Stimulated activated CD8-positive, alpha-beta memory T cell treated with anti-CD3 and anti-CD28 coated beads, Interleukin-12 subunit alpha, Interleukin-12 subunit beta, amount 100 ng/mL, for 4 hours (primary cell): Measurements from ENCODE around the gene PROKR2.

Experiments used
- DNase-seq: peaks from one replicate; pipeline ENCODE4 v3.0.0-alpha.2; 2020; ENCODE audit warnings: low read depth

The PROKR2 gene

DNA sequence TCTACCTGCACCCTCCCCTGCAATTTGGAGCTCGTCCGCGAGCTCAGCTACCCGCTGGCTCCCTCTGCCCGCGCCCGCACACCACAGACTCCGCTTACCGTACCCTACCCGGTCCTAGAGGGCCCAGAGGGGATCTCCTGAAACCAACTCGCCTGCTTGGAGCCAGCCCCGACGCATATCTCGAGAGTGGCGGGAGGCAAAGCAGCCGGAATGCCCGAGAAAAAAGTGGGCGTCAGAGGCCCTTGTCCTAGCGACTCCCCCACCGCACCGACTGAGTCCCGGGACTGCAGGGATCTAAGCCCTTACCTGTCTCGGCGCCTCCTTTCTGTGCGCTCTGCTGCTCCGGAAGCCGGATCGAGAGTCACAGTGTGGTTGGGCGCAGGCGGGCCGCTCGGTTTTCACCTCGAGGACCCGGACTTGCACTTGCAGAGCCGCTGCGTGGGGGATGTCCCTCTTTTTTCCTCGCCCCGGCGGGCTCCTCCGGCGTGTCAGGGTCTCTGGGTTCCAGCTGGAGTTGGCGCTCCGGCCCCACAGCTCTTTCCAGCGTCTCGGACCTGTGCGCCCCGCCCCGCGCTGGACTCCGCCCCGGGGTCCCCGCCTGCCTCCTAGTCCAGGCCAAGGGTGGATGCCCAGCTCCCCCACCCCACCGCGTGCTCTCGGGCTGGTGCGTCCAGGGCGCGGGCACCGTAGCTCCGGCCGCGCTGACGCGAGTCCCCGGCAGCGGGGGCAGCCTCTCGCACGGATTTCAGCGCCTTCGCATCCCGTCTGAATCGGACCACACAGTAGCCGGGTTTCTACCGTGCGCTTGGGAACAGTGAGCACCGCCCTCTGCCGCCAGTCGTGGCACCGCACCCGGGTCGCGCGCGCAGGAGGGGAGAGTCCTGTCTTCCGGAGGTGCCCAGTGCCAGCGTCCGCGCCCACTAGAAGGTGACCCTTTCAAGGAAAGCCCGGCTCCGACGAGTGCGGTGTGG lies at the start of gene PROKR2:
Gene PROKR2, minus strand, starts transcription at position 767 of the 971 bp plus-strand sequence. CDS start 2,585 bp downstream, outside the sequence.
- no peak for DNase-seq

DNA sequence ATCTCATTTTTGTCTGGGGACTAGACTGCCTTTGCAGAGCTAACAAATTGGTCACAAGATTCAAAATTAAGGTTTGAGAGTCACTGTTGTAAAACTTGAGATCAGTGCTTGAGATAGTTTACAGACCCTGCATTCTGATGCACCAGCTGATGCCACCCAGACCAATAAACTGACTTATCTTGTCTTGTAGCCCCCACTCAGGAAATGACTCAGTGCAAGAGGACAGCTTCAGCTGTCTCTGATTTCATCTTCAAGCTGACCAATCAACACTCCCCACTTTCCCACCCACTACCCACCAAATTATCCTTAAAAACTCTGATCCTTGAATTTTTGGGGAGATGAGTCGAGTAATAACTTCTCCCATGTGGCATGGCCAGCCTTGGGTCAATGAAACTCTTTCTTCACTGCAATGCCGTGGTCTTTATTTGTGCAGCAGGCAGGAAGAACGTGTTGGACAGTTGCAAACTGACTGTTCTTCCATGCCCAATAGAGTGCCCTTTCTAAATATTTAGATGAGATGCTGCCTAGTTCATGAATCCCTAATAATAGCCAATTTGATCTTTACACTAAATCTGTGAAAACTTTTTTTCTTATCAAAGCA lies 48.3 kb upstream of the PROKR2 start:
- DNase-seq = no peak

DNA sequence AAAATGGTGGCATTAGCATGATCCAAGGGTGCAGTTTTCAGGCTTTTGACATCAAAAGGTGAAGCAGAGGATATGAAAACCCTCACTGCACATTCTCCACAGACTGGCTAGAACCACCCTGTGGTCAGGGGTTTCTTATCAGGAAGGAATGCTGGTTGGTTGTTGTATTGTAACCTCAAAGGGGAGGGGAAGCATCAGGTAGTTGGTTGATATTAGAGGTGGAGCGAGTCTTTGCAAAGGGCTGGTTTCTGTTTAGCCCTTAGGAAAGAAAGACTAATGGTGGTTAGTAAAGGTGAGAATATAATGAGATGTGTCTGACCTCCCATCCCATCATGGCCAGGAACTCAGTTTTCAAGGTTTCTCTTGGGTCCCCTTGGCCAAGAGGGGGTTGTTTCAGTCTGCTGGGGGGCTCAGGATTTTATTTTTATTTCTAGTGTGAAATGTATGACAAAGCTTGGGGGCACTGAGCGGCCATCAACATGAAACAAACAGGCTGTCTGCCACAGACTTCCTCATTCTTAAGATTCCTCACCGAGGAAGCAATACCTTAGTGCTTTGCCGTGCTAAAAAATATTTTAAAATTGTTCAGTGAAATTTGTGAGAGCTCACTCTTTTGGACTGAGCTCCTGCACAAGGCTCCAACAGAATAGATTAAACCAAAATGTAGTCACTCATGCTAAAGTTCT lies 47.5 kb upstream of the PROKR2 start:
- no peak for DNase-seq

DNA sequence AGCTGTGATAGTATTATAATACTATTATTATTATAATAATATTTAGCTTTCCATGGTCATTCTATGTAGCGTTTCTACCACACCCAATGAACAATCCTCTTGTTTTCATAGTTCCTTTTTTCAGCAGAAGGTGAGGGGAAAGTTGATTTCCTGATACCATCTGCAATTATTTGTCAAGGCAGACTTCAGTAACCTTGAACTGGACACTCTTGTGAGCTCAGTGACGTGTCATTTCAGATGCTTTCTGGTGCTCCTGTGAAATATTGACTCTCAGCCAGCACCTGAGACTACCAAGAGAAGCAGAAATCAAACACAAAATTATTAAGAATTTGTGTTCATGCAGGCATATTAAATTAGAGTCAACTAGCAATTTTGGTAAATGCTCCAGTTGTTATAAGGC lies 46.0 kb upstream of the PROKR2 start:
- no peak for DNase-seq

DNA sequence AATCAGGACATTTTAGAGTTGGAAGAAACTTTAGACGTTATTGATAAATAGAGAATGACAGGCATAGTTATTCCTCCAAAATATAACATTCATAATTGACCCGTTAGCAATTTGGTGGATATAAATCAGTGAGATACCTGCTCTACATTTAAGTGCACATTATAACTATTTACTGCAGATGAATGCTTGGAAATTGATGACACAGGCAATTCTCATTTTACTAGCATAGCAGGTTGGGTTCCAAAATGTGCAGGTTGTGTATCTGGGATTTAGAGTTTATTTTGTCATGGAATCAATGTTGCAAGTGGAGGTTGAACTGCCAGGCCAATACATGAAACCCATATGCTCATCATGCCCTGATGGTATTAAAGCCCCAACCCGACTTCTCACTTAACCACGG lies 44.4 kb upstream of the PROKR2 start:
- DNase-seq = no peak

DNA sequence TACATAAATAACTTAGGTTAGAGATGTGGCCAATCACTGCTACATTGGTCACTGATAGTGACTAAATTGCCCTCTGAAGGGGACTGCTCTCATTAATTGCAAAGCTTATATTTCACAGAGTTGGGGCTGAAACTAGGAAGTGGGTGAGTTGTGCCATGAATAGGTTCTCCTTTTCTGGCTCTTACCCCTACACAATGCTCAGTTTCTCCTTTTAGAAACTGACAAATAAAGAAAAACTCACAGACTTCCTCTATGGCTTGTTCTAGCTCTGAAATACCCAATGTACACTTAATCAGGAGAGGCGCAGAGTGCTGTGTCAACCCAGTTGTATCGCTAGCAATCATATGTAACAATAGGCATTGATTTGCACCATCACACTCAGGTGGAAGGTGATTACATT lies 41.2 kb upstream of the PROKR2 start:
- no peak for DNase-seq

DNA sequence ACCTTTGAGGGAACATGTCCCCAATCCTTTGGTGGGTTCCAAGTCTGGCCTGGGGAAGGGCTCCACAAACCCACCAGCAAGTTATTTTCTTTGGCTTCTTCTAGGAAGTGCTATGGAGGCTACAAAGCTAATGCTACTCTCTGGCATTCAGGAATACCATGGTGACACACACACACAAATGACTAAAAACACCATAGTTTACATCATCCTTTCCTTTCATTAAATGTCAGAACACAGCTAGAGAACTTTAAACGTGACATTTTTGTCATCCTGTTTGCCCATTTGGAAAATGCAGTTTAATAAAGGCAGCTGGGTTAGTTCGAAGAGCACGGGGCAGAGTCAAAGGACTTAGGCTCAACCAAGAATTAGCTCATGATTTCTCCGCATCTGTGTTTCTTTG lies 40.2 kb upstream of the PROKR2 start:
- no peak for DNase-seq

DNA sequence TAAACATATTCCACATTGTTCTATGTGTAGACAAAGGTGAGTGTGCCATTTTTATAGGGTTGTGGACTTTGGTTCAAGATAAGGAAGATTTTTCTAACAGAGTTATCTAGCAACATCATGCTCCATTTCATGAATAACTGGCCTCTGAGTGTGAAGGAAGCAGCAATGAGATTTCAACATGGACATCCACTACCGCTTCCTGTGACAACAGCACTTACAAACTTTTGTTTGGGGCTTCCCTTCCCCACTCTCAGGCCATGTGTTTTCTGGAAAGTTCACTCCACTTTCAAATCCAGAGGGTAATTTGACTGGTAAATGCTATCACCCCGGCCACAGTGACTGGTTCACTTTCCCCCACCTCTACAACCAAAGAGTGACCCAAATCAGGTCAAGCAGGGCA lies 38.1 kb upstream of the PROKR2 start:
- DNase-seq = no peak

DNA sequence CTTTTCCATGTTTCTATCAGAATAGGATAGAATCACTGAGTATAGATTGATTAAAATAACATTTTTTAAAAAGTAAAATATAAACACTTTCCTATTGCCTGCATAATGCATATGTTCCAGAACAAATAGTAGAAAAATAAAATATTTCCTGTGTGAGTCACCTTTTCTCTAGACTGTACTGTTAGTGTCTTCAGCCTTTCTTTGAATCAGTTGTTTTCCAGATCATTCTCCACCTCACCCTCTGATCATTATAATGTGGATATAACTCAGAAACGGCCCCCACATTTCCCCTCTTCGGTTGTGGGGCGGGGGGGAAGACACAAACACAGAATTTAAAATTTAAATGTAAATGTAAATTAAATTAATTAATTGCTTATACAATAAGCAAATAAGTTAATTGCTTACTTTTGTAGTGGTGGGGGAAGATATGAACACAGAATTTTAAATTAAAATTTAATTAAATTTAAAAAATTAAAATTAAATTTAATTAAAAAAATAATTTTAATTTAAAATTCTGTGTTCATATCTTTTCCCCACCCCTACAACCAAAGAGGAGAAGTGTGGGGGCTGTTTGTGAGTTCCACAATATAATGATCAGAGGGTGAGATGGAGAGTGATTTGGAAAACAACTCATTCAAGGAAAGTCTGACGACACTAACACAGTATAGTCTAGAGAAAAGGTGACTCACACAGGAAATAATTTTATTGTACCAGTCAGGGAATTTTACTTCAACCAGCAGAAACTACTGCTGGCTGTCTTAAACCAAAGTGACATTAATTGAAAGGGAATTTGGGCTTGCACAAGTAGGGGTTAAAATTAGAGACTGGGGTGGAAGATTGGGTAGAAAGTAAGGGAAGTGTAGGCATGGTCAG lies 37.1 kb upstream of the PROKR2 start:
- DNase-seq = no peak

DNA sequence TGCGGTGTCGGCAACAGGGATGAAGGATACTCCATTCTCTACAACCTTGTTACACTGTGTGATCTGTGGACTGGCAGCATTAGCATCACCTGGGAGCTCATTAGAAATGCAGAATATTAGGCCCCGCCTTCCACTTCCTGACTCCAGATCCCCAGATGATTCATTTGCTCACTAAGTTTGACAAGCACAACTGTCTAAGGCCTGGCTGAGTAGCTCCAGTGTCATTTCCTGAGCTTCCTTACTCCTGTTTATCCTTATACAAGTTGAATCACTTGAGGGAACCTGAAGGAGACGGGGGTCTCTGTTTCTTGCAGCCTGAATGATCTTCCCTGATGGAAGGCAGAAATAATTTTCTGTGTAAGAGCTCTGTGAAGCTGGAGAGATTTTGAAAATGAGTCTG lies 32.7 kb upstream of the PROKR2 start:
- no peak for DNase-seq

DNA sequence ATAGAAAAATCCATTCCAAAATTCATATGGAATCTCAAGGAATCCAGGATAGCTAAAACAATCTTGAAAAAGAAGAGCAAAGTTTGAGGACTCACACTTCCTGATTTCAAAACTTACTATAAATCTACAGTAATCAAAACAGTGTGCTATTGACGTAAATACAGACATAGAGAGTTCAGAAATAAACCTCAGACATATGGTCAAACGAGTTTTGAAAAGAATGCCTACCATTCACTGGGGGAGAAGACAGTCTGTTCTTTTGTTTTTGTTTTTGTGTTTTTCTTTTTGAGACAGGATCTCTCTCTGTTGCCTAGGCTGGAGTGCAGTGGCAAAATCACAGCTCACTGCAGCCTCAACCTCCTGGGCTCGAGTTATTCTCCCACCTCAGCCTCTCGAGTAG lies 25.3 kb upstream of the PROKR2 start:
- no peak for DNase-seq

DNA sequence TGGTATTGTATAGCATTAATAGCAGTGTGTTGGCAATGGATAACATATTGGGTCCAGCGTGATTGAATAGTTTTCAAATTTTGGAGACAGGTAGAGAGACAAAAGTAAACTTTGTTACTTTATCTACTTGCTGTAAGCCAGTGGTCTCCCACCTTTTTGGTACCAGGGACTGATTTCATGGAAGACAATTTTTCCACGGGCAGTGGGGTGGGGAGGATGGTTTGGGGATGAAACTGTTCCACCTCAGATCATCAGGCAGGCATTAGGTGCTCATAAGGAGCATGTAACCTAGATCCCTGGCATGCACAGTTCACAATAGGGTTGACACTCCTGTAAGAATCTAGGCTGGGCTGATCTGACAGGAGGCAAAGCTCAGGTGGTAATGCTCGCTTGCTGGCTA lies 14.6 kb upstream of the PROKR2 start:
- no peak for DNase-seq

DNA sequence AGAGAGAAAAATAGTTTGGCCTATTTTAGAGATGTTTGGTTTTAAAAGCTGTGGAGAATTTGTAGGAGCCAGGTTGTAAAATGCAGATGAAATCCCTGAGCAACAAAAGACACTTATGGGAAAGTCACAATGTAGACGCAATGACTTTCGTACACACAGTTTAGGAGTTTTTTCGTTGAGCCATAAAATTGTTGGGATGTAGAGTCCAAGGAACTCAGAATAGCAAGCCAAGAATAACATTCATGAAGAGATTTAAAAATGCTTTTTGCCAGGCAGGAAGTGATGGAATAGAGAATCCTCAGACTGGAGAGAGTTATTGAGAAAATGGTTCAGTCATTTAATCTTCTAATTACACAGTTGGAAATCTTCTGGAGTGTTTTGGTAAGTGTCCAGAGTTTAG lies 11.5 kb upstream of the PROKR2 start:
- no peak for DNase-seq

DNA sequence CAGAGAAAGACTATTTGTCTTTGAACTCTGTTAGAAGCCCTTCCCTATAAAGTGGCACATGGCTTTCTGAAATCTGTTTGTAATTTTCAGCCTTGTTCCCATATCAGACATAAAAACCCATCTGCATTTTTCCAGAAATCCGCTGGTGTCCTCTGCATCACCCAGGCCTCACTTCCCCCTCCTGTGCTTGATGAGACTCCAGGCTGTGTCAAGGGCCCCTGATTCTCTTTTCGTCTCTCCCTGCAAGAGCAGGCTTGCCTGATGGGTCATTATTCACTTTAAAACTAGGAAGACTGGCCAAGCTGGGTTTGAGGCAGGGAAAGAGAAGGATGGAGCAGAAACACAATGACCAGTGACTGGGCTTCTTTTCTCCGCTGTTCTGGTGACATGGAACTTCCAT lies 10.6 kb upstream of the PROKR2 start:
- no peak for DNase-seq

DNA sequence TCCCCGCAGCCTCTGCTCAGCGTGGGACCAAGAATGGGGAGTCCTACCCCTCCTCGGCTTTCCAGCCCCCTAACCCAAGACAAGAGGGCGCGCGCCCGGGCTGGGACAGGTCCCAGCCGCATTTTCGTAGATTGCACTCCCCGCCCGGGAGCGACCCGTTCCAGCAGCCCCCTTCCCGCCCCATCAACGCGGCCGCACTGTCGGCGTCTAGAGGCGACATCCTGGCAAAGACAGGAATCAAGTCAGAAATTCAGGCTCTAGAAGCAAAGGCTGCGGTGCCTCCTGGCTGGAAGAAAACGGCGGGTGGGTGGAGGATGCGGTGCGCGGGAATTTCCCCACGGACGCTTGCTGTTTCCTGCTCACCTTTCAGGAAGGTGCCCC lies 957 bp downstream of the PROKR2 start:
- no peak for DNase-seq

DNA sequence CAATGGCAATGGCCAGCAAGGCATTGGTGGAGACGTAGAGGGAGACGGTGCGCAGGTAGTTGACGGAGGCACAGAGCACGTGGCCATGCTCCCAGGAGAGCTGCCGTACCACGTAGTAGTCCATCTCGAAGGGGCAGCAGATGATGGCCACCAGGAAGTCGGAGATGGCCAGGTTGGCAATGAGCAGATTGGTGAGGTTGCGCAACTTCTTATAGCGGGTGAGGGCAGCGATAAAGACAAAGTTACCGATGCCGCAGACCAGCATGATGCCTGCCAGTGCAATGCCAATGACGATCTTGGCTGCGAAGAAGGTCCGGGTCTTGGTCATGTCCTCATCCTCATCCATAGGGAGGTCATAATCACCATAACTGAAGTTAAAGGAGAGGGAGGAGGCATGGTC lies 2.8 kb downstream of the PROKR2 start:
- no peak for DNase-seq

DNA sequence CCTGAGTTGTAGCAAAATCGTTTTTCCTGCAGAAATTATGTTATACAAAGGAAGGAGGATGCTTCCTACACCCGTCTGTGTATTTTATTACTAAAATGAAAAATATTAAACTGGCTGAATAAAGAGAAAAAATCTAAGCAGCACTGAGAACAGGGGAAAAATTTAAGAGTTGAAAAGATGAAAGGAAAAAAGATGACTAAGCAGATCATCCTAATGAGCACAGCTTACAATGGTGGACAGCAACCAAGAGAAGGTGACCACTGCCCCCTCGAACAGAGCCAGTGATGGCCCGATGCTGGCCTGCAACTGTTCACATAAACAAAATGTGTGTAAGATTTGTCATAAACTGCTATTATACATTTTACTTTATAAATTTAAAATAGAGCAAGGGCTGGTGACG lies 4.2 kb downstream of the PROKR2 start:
- no peak for DNase-seq

DNA sequence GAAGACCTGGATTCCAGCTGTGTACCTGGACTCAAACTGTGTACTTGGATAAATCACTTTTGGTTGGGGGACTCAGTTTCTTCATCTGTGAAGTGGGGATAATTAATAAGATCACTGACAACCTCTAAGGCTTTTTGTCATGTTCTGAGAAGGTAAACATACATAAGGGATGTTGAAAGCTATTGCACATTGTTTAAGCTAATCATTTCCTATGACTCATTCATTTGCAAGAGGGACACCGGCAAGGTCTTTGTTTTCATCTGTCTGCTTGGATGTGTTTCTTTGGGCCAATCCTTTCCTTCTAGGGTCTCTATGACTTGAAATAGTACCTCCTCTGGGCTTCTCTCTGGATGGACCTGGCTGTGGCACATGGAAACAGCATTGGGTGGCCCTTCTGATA lies 6.8 kb downstream of the PROKR2 start:
- no peak for DNase-seq

DNA sequence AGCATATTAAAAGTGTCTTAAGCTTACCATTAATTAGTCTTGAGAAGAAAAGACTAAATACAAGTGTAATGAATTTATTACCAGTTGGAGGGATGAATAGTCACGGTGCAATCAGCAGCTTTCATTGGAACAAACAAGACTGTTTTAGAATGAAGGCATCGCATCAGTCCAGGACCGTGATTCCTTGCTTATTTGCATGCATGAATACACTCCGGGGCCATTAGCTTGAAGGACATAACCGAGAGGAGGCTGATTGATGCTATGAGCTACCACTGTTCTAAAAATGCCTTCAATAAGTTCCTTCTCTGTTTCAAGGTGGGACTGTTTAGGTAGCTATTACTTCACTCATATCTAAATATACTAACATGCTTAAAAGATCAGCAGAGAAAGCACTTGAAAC lies 17.9 kb downstream of the PROKR2 start:
- DNase-seq = no peak

DNA sequence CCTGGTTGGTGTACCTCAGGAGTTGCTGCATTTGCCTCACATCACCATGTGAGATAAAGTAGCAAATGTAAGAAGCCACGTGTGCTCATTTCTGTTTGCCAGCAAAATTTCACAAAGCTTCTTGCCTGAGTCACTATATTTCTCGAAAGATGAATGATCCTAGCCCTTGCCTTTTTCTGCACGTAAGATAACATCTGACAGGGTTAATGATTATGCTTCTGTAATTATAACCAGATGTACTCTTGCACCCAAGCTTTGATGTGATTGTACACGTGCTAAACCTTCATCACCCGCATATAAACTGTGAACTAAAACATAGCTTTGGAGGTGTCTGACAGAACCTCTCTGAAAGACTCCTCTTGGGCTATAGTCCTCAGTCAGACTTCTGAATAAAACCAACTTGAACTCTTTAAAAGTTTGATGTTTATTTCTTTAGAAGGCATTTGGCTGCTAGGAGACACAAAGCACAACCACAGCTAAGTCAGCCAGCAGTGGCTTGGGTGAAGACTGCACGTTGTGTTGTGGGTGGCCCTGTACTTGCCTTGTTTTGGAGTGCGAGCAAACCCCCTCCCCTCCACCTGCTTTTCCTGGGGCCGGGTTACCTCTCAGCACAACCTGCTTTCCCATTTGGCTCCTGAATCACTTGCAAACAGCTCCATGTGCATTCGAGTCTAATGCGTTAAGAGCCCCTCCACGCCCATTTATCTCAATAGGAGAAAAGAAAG lies 19.3 kb downstream of the PROKR2 start:
- DNase-seq = no peak

DNA sequence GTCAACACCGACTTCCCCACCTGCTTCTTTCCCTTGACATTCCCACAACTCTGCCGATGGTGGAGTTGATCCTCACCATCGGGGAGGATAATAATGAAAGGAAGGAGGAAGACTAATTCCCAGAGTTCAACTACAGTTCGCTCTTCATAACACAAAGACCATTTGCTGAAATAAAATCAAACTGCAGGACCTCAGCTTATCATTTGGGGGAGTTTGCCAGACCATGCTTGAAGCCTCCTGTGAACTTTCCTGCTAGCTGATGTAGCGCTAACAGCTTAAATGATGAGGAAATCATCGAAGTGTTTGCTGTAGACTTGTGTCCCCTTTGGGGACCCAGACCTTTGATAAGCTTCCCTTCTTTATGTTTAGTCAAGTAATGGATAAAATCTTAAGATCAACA lies 26.2 kb downstream of the PROKR2 start:
- no peak for DNase-seq
